A549 (cell line): ENCODE data around the gene ZNRF4. TPM values are rescaled to one million over a fixed set of nuclear protein-coding genes. Genes with fewer than 3 reads are reported as not detected.

ENCODE experiments used
- ATAC-seq, 2 experiments: fragments of 200-7000 bp in 1 of 2; fragments of >200 bp in 1 of 2; cut with Nextera tagmentation in 1 of 2; cut with Tn5 transposase in 1 of 2; 3 replicates each; pipeline versions ENCODE4 v1.8.0 to v1.9.1; 2018 to 2020; ENCODE audit warnings: mild to moderate bottlenecking in 1 of 2, moderate library complexity in 1 of 2
- CTCF ChIA-PET: fragments of 300-600 bp; sonication (Branson Sonifier 250); formaldehyde crosslinking; extraction: SDS; loops from one replicate; lab custom pipeline; 2021; ENCODE audit warnings: antibody characterized with exemption, inconsistent platforms; lab: Yijun Ruan, JAX
- POLR2A ChIA-PET: fragments of 350-600 bp; formaldehyde crosslinking; extraction: SDS; loops from one replicate; lab custom pipeline; 2021; ENCODE audit warnings: antibody characterized with exemption, inconsistent platforms; lab: Yijun Ruan, JAX
- DNase-seq, 2 experiments: peaks; one replicate each; pipeline versions ENCODE4 v3.0.0 to v3.0.0-alpha.2; 2011 to 2016; ENCODE audit warnings: low read depth in 1 of 2, low spot score in 1 of 2
- FAIRE-seq: peaks from 2 replicates; lab custom pipeline; 2011; peaks lifted over from hg19 to GRCh38; lab: Jason Lieb, UNC
- H3K27ac ChIP-seq, 2 experiments: fragments of >200 bp; sonication (Bioruptor Twin); formaldehyde crosslinking; 3 replicates each; pipeline ENCODE4 v1.5.1; 2016 to 2017
- H3K4me1 ChIP-seq: fragments of >200 bp; sonication (Bioruptor Twin); formaldehyde crosslinking; 3 replicates; pipeline ENCODE4 v1.6.1; 2016
- H3K4me2 ChIP-seq: fragments of >200 bp; sonication (Bioruptor Twin); formaldehyde crosslinking; 3 replicates; pipeline ENCODE4 v1.6.1; 2016
- H3K4me3 ChIP-seq: fragments of >200 bp; sonication (Bioruptor Twin); formaldehyde crosslinking; 3 replicates; pipeline ENCODE4 v1.5.1; 2016
- H3K9me3 ChIP-seq: fragments of >200 bp; sonication (Bioruptor Twin); formaldehyde crosslinking; 3 replicates; pipeline ENCODE4 v1.6.1; 2016
- BHLHE40 ChIP-seq: IDR thresholded peaks from 2 replicates; pipeline ENCODE4 v1.6.1; 2012; ENCODE audit warnings: low read depth, low read length, inconsistent platforms
- CEBPB ChIP-seq, 2 experiments: fragments of >200 bp in 1 of 2; sonication (Bioruptor Twin) in 1 of 2; formaldehyde crosslinking in 1 of 2; IDR thresholded peaks; 2 replicates each; pipeline ENCODE4 v1.6.1; 2012 to 2016
- CHD4 ChIP-seq: fragments of 200-600 bp; sonication (generic); IDR thresholded peaks from 2 replicates; pipeline ENCODE4 v1.6.1; 2016; ENCODE audit warnings: antibody characterized with exemption, mild to moderate bottlenecking, borderline replicate concordance
- CTCF ChIP-seq: fragments of >200 bp; sonication (Bioruptor Twin); formaldehyde crosslinking; IDR thresholded peaks from 3 replicates; pipeline ENCODE4 v1.5.1; 2016
- E2F6 ChIP-seq: IDR thresholded peaks from 2 replicates; pipeline ENCODE4 v1.6.1; 2012; ENCODE audit warnings: low read depth, borderline replicate concordance
- EHF ChIP-seq: fragments of 250-450 bp; sonication (Bioruptor Pico); IDR thresholded peaks from 2 replicates; pipeline ENCODE4 v1.5.0; 2020; ENCODE audit warnings: mild to moderate bottlenecking
- EHMT2 ChIP-seq: fragments of 200-600 bp; sonication (generic); IDR thresholded peaks from 2 replicates; pipeline ENCODE4 v1.6.1; 2016; ENCODE audit warnings: antibody characterized with exemption, low read depth, mild to moderate bottlenecking, moderate library complexity
- ELK1 ChIP-seq: fragments of 150-350 bp; IDR thresholded peaks from 2 replicates; pipeline ENCODE4 v1.6.1; 2014; ENCODE audit warnings: low read depth, mild to moderate bottlenecking, low read length
- FOSB ChIP-seq: fragments of 250-450 bp; sonication (Bioruptor Pico); IDR thresholded peaks from 2 replicates; pipeline ENCODE4 v1.5.0; 2020; ENCODE audit warnings: mild to moderate bottlenecking, moderate library complexity
- FOXS1 ChIP-seq: fragments of 250-450 bp; sonication (Bioruptor Pico); IDR thresholded peaks from 2 replicates; pipeline ENCODE4 v1.5.0; 2020; ENCODE audit warnings: mild to moderate bottlenecking, moderate library complexity
- HDAC2 ChIP-seq: fragments of 200-600 bp; sonication (generic); IDR thresholded peaks from 2 replicates; pipeline ENCODE4 v1.6.1; 2016
- HMGXB4 ChIP-seq: fragments of 250-450 bp; sonication (Bioruptor Pico); IDR thresholded peaks from 2 replicates; pipeline ENCODE4 v1.5.0; 2021; ENCODE audit warnings: mild to moderate bottlenecking, moderate library complexity, borderline replicate concordance
- JUN ChIP-seq, 2 experiments: fragments of >200 bp; sonication (Bioruptor Twin); formaldehyde crosslinking; IDR thresholded peaks; 2 replicates in 1 of 2; 3 replicates in 1 of 2; pipeline ENCODE4 v1.6.1; 2016 to 2017
- MAFK ChIP-seq: fragments of 450-650 bp; IDR thresholded peaks from 2 replicates; pipeline ENCODE4 v1.6.1; 2014; ENCODE audit not compliant: partially characterized antibody
- NR3C1 ChIP-seq: fragments of >200 bp; sonication (Bioruptor Twin); formaldehyde crosslinking; IDR thresholded peaks from 3 replicates; pipeline ENCODE4 v1.6.1; 2017
- PBX3 ChIP-seq: IDR thresholded peaks from 2 replicates; pipeline ENCODE4 v1.6.1; 2012
- POLR2A ChIP-seq: IDR thresholded peaks from 2 replicates; pipeline ENCODE4 v1.6.1; 2012; ENCODE audit warnings: mild to moderate bottlenecking, low read length
- POLR2AphosphoS2 ChIP-seq: conservative IDR thresholded peaks from 2 replicates; pipeline ENCODE4 v1.6.1; 2012; ENCODE audit warnings: low read length, improper control_type of control experiment, inconsistent platforms
- RAD21 ChIP-seq, 2 experiments: fragments of >200 bp in 1 of 2; sonication (Bioruptor Twin) in 1 of 2; formaldehyde crosslinking in 1 of 2; IDR thresholded peaks in 1 of 2; conservative IDR thresholded peaks in 1 of 2; 2 replicates in 1 of 2; 3 replicates in 1 of 2; pipeline ENCODE4 v1.6.1; 2012 to 2018; ENCODE audit warnings: inconsistent platforms in 1 of 2
- RARB ChIP-seq: fragments of 250-450 bp; sonication (Bioruptor Pico); IDR thresholded peaks from 2 replicates; pipeline ENCODE4 v1.8.0; 2021; ENCODE audit warnings: mild to moderate bottlenecking, moderate library complexity
- RCOR1 ChIP-seq: fragments of 150-350 bp; IDR thresholded peaks from 2 replicates; pipeline ENCODE4 v1.6.1; 2014; ENCODE audit warnings: antibody characterized with exemption, low read length, low read depth
- RFX5 ChIP-seq: fragments of 450-650 bp; IDR thresholded peaks from 2 replicates; pipeline ENCODE4 v1.7.1; 2014; ENCODE audit warnings: antibody characterized with exemption, mild to moderate bottlenecking, moderate library complexity
- TP53 ChIP-seq: fragments of 250-450 bp; sonication (Bioruptor Pico); IDR thresholded peaks from 2 replicates; pipeline ENCODE4 v1.5.0; 2021; ENCODE audit warnings: mild to moderate bottlenecking, moderate library complexity
- ZFP36 ChIP-seq: fragments of 450-650 bp; IDR thresholded peaks from 2 replicates; pipeline ENCODE4 v1.6.1; 2014; ENCODE audit warnings: borderline replicate concordance; ENCODE audit not compliant: partially characterized antibody
- ZSCAN20 ChIP-seq: fragments of 250-450 bp; sonication (Bioruptor Pico); IDR thresholded peaks from 2 replicates; pipeline ENCODE4 v1.8.0; 2022; ENCODE audit warnings: mild to moderate bottlenecking, moderate library complexity
- WGBS: methylation state at CpG from one replicate; pipeline ENCODE4 v1.1.6; 2017; ENCODE audit errors: missing lambda C conversion rate; 5-methylcytosine and 5-hydroxymethylcytosine counted together
- polyA plus RNA-seq, 4 experiments: library from polyadenylated mRNA; depleted of rRNA in 3 of 4; stranded (reverse); fragments of >200 nt; fragmentation: RNase III in 1 of 4; extraction: RNeasy Plus Mini Kit Qiagen cat#74134 plus additional on column Dnase treatment in 1 of 4; gene quantifications; 2 replicates in 3 of 4; 3 replicates in 1 of 4; pipeline ENCODE4 v1.2.3, GENCODE V29; 2011 to 2017

ZNRF4 gene
- polyA plus RNA-seq, 2 of the 4 experiments (the other 2 are of a cell fraction) = not detected

- ChIA-PET CTCF (no interaction called here), POLR2A (no interaction called here)
- ATAC-seq (no peak), DNase-seq (no peak), FAIRE-seq (no peak)
- no peak overlapping the region for H3K4me3 ChIP-seq
- TF ChIP-seq EHMT2 (no peak), BHLHE40 (no peak), MAFK (no peak), CEBPB (IDR thresholded peaks at IDR 0.05) (no peak), ZFP36 (no peak), HMGXB4 (no peak), JUN (IDR thresholded peaks at IDR 0.05) (no peak)
- H3K4me1 ChIP-seq = no peaks in the 10 kb centered on the region
- H3K9me3 ChIP-seq = no peaks in the 10 kb centered on the region
- H3K4me2 ChIP-seq = no peak overlapping the region
- no peak overlapping the region for H3K27ac ChIP-seq
- WGBS = 47% methylated on average over 5 of the region's 5 CpGs
These were observed 11.5 kb upstream of the ZNRF4 start for GRCh38 chr19:5443723-5444122.

GRCh38 chr19:5444431-5444830 lies 10.8 kb upstream of the ZNRF4 start:
- DNase-seq (no peak), FAIRE-seq (no peak), ATAC-seq (0 out of 6 replicates have a peak, but pooled peaks of 1 of the 2 experiments have one; percentile 26)
- WGBS = 95% methylated on average over 5 of the region's 5 CpGs
- POLR2A ChIA-PET = no interaction called here
- TF ChIP-seq POLR2AphosphoS2 (no peak), ZFP36 (peak; percentile 23)
- Histone ChIP-seq H3K4me1 (no peaks in the 10 kb centered on the region), H3K4me3 (no peak overlapping the region), H3K27ac (no peak overlapping the region), H3K9me3 (no peaks in the 10 kb centered on the region), H3K4me2 (no peak overlapping the region)
- CTCF ChIA-PET = no interaction called here

- ChIA-PET POLR2A (no interaction called here), CTCF (no interaction called here)
- WGBS = 0% methylated on average over 1 of the region's 2 CpGs
- Histone ChIP-seq H3K9me3 (no peaks in the 10 kb centered on the region), H3K4me2 (no peak overlapping the region), H3K27ac (no peak overlapping the region), H3K4me3 (no peak overlapping the region), H3K4me1 (no peaks in the 10 kb centered on the region)
- no peak for FAIRE-seq
- ATAC-seq = no peak
- no peak for DNase-seq
- no peak for TF ChIP-seq PBX3
- TF ChIP-seq MAFK = no peak
- no peak for TF ChIP-seq RARB (CRISPR knock-in tag)
- TF ChIP-seq RCOR1 = no peak
- TF ChIP-seq ZSCAN20 (CRISPR knock-in tag) = no peak
- no peak for TF ChIP-seq CHD4
- no peak for TF ChIP-seq ELK1
- no peak for TF ChIP-seq TP53 (CRISPR knock-in tag)
- TF ChIP-seq HDAC2 = no peak
- no peak for TF ChIP-seq EHF
- no peak for TF ChIP-seq FOSB (CRISPR knock-in tag)
- TF ChIP-seq JUN (IDR thresholded peaks at IDR 0.05) = no peak
- TF ChIP-seq POLR2A = no peak
- TF ChIP-seq RFX5 = no peak
- no peak for TF ChIP-seq RAD21 (conservative IDR thresholded peaks at IDR 0.05 in 1 of 2, IDR thresholded peaks at IDR 0.05 in 1 of 2)
- TF ChIP-seq CTCF = no peak
- TF ChIP-seq CEBPB (IDR thresholded peaks at IDR 0.05) = no peak
- no peak for TF ChIP-seq FOXS1 (CRISPR knock-in tag)
- no peak for TF ChIP-seq E2F6
- TF ChIP-seq NR3C1 = no peak
These were observed 10.1 kb upstream of the ZNRF4 start for GRCh38 chr19:5445071-5445470.
